Measurements from ENCODE around the gene TARBP1. TPM values are rescaled to one million over a fixed set of nuclear protein-coding genes. Genes with fewer than 3 reads are reported as not detected.

TARBP1 gene
- total and polyA plus RNA-seq, 4 donors = 11.2 to 48.7 (median 29.9) TPM

- no peak overlapping the region for H3K4me3 ChIP-seq
- no peaks in the 10 kb centered on the region for H3K36me3 ChIP-seq (ENCODE audit: control insufficient read depth in 4 of 4, insufficient read depth in 4 of 4, low read length in 4 of 4)
- DNase-seq (no peak), ATAC-seq (ENCODE audit: insufficient read depth, low FRiP score) (no peak)
- peaks cover 3 to 29% (median 16%) of the 10 kb centered on the region in 5 donors for H3K4me1 ChIP-seq (ENCODE audit: control insufficient read depth in 5 of 5, insufficient read depth in 5 of 5, low read length in 5 of 5)
- 38 to 39% methylated on average over 2 of the region's 2 CpGs for WGBS, 2 donors
- H3K27ac ChIP-seq (ENCODE audit: low read depth in 1 of 2, low read length in 1 of 2) = no peak overlapping the region
- no peaks in the 10 kb centered on the region for H3K9me3 ChIP-seq (ENCODE audit: control insufficient read depth in 4 of 4, insufficient read depth in 3 of 4, low read length in 3 of 4)
- no peak overlapping the region for H3K9ac ChIP-seq (ENCODE audit: insufficient read depth in 1 of 2, low read length in 2 of 2)
- no peaks in the 10 kb centered on the region for H3K27me3 ChIP-seq (ENCODE audit: control insufficient read depth in 3 of 3, insufficient read depth in 3 of 3, low read length in 2 of 3)
- no peak for TF ChIP-seq CTCF (IDR thresholded peaks at IDR 0.05; ENCODE audit: control extremely low read depth, extremely low read depth)
Observed at GRCh38 chr1:234500269-234500668, 21.3 kb upstream of the TARBP1 start.

GRCh38 chr1:234499943-234500245 is 20.9 kb upstream of the TARBP1 start:
- no peak overlapping the region for H3K9ac ChIP-seq (ENCODE audit: insufficient read depth in 1 of 2, low read length in 2 of 2)
- 28 to 53% methylated on average over 4 of the region's 4 CpGs for WGBS, 2 donors
- ATAC-seq (ENCODE audit: insufficient read depth, low FRiP score) = no peak
- H3K4me3 ChIP-seq = no peak overlapping the region
- H3K36me3 ChIP-seq (ENCODE audit: control insufficient read depth in 4 of 4, insufficient read depth in 4 of 4, low read length in 4 of 4) = no peaks in the 10 kb centered on the region
- no peak for TF ChIP-seq CTCF (IDR thresholded peaks at IDR 0.05; ENCODE audit: control extremely low read depth, extremely low read depth)
- no peak for DNase-seq
- H3K9me3 ChIP-seq (ENCODE audit: control insufficient read depth in 4 of 4, insufficient read depth in 3 of 4, low read length in 3 of 4) = no peaks in the 10 kb centered on the region
- peaks cover 5 to 29% (median 16%) of the 10 kb centered on the region in 5 donors for H3K4me1 ChIP-seq (ENCODE audit: control insufficient read depth in 5 of 5, insufficient read depth in 5 of 5, low read length in 5 of 5)
- H3K27ac ChIP-seq (ENCODE audit: low read depth in 1 of 2, low read length in 1 of 2) = peak overlapping the region; percentile 85 to 86
- H3K27me3 ChIP-seq (ENCODE audit: control insufficient read depth in 3 of 3, insufficient read depth in 3 of 3, low read length in 2 of 3) = no peaks in the 10 kb centered on the region

- peak; percentile 83 for TF ChIP-seq CTCF (IDR thresholded peaks at IDR 0.05; ENCODE audit: control extremely low read depth, extremely low read depth)
- ATAC-seq (ENCODE audit: insufficient read depth, low FRiP score) (peak; percentile 94), DNase-seq (peak; percentile 92 to 94 (median 93))
- Histone ChIP-seq H3K27ac (ENCODE audit: low read depth in 1 of 2, low read length in 1 of 2) (peak overlapping the region; percentile 85 to 86), H3K36me3 (ENCODE audit: control insufficient read depth in 4 of 4, insufficient read depth in 4 of 4, low read length in 4 of 4) (no peaks in the 10 kb centered on the region), H3K9me3 (ENCODE audit: control insufficient read depth in 4 of 4, insufficient read depth in 3 of 4, low read length in 3 of 4) (no peaks in the 10 kb centered on the region), H3K27me3 (ENCODE audit: control insufficient read depth in 3 of 3, insufficient read depth in 3 of 3, low read length in 2 of 3) (no peaks in the 10 kb centered on the region), H3K4me3 (no peak overlapping the region), H3K4me1 (ENCODE audit: control insufficient read depth in 5 of 5, insufficient read depth in 5 of 5, low read length in 5 of 5) (peaks cover 4 to 29% (median 16%) of the 10 kb centered on the region in 5 donors), H3K9ac (ENCODE audit: insufficient read depth in 1 of 2, low read length in 2 of 2) (peak overlapping the region in 1 of 2 donors; percentile 61)
- WGBS, 2 donors = 21 to 25% methylated on average over 27 of the region's 27 CpGs
Observed at GRCh38 chr1:234499119-234499942, 20.4 kb upstream of the TARBP1 start.
